SK-N-SH treated with all-trans-retinoic acid at 6 μM for 48 hours (cell line): Measurements from ENCODE around the gene DDX49.
"Not testable (repeated sequence)": the region's sequence is repeated elsewhere in the genome, so short reads cannot be mapped to it uniquely, and the experiment has no call there.

Experiments used
- PATZ1 ChIP-seq: fragments of 250-450 bp; sonication (Bioruptor Pico); IDR thresholded peaks from 2 replicates; pipeline ENCODE4 v1.8.0; 2020; ENCODE audit warnings: mild to moderate bottlenecking, moderate library complexity, borderline replicate concordance
- TOX ChIP-seq: fragments of 250-450 bp; sonication (Bioruptor Pico); IDR thresholded peaks from 2 replicates; pipeline ENCODE4 v1.8.0; 2021; ENCODE audit warnings: mild to moderate bottlenecking, moderate library complexity, borderline replicate concordance
- ZNF565 ChIP-seq: fragments of 450-650 bp; formaldehyde crosslinking; conservative IDR thresholded peaks from 2 replicates; pipeline ENCODE4 v1.5.0; 2020; ENCODE audit warnings: low read depth, mild to moderate bottlenecking, moderate library complexity
- ZNF70 ChIP-seq: fragments of 450-650 bp; formaldehyde crosslinking; IDR thresholded peaks from 2 replicates; pipeline ENCODE4 v1.5.0; 2020; ENCODE audit warnings: mild to moderate bottlenecking, moderate library complexity
- TF ChIP-seq, protein P1 (sequence below): fragments of 250-450 bp; sonication (Bioruptor Pico); IDR thresholded peaks from 2 replicates; pipeline ENCODE4 v1.5.1; 2020; ENCODE audit warnings: low read depth, mild to moderate bottlenecking, moderate library complexity

GRCh38 chr19:18917593-18917992 lies 1.9 kb upstream of the DDX49 start:
- not testable (repeated sequence) for TF ChIP-seq ZNF70 (CRISPR knock-in tag); ZNF565 (CRISPR knock-in tag); TOX (CRISPR knock-in tag); PATZ1
- TF ChIP-seq, protein P1, sequence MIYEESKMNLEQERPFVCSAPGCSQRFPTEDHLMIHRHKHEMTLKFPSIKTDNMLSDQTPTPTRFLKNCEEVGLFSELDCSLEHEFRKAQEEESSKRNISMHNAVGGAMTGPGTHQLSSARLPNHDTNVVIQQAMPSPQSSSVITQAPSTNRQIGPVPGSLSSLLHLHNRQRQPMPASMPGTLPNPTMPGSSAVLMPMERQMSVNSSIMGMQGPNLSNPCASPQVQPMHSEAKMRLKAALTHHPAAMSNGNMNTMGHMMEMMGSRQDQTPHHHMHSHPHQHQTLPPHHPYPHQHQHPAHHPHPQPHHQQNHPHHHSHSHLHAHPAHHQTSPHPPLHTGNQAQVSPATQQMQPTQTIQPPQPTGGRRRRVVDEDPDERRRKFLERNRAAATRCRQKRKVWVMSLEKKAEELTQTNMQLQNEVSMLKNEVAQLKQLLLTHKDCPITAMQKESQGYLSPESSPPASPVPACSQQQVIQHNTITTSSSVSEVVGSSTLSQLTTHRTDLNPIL (CRISPR knock-in tag), result not testable (repeated sequence)
